Type B pancreatic cell (in vitro differentiated cells): ENCODE measurements around the gene PSD2. TPM values are rescaled to one million over a fixed set of nuclear protein-coding genes. Genes with fewer than 3 reads are reported as not detected.

Experiments
- DNase-seq: peaks from one replicate; pipeline ENCODE4 v3.0.0; 2021; ENCODE audit warnings: mixed read lengths; ENCODE audit not compliant: unreplicated experiment; ENCODE audit errors: extremely low spot score
- H3K27ac Mint-ChIP-seq: 2 replicates; pipeline ENCODE4 v1.8.0; 2021; ENCODE audit warnings: mild to moderate bottlenecking, mixed read lengths
- H3K27me3 Mint-ChIP-seq: 2 replicates; pipeline ENCODE4 v1.8.0; 2021; ENCODE audit warnings: mixed read lengths
- H3K36me3 Mint-ChIP-seq: 2 replicates; pipeline ENCODE4 v1.8.0; 2021; ENCODE audit warnings: mixed read lengths
- H3K4me1 Mint-ChIP-seq: one replicate; pipeline ENCODE4 v1.8.0; 2021; ENCODE audit warnings: mixed read lengths; ENCODE audit not compliant: unreplicated experiment
- H3K4me3 Mint-ChIP-seq: 2 replicates; pipeline ENCODE4 v1.8.0; 2021; ENCODE audit warnings: mild to moderate bottlenecking, mixed read lengths
- H3K9me3 Mint-ChIP-seq: 2 replicates; pipeline ENCODE4 v1.8.0; 2021; ENCODE audit warnings: mixed read lengths
- CTCF ChIP-seq: fragments of 200-600 bp; sonication (generic); conservative IDR thresholded peaks from 2 replicates; pipeline ENCODE4 v1.5.0; 2021; ENCODE audit warnings: antibody characterized with exemption, mild to moderate bottlenecking
- total RNA-seq: library from RNA; stranded (reverse); gene quantifications from 2 replicates; pipeline ENCODE4 v1.2.1, GENCODE V29; 2021; ENCODE audit warnings: low replicate concordance

The PSD2 gene
- total RNA-seq, 1 donor from 2014 or later, result 0.27 TPM

DNA sequence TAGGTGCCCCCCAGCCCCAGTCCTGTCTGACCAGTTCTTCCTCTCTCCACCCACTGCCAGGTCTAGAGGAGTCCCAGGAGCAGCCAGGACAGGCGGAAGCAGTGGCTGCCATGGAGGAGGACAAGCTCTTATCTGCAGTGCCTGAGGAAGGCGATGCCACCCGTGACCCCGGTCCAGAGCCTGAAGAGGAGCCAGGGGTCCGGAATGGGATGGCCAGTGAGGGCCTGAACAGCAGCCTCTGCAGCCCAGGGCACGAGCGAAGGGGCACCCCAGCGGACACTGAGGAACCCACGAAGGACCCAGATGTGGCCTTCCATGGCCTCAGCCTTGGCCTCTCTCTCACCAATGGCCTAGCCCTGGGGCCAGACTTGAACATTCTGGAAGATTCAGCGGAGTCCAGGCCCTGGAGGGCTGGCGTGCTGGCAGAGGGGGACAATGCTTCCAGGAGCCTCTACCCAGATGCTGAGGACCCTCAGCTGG lies 13.8 kb downstream of the PSD2 start:
- TF ChIP-seq CTCF, result no peak
- no peaks in the 10 kb centered on the region for H3K36me3 Mint-ChIP-seq
- H3K4me1 Mint-ChIP-seq, result no peaks in the 10 kb centered on the region
- DNase-seq, result no peak
- H3K4me3 Mint-ChIP-seq, result no peak overlapping the region
- no peaks in the 10 kb centered on the region for H3K9me3 Mint-ChIP-seq
- H3K27ac Mint-ChIP-seq, result no peak overlapping the region
- peaks cover 49% of the 10 kb centered on the region for H3K27me3 Mint-ChIP-seq

- H3K36me3 Mint-ChIP-seq, result no peaks in the 10 kb centered on the region
- no peak overlapping the region for H3K27ac Mint-ChIP-seq
- no peak overlapping the region for H3K4me3 Mint-ChIP-seq
- peaks cover 41% of the 10 kb centered on the region for H3K27me3 Mint-ChIP-seq
- no peak for DNase-seq
- no peak for TF ChIP-seq CTCF
- H3K9me3 Mint-ChIP-seq, result no peaks in the 10 kb centered on the region
- H3K4me1 Mint-ChIP-seq, result no peaks in the 10 kb centered on the region
These were observed 15.0 kb downstream of the PSD2 start for GRCh38 chr5:139810341-139811273.

- peaks cover 39% of the 10 kb centered on the region for H3K27me3 Mint-ChIP-seq
- H3K9me3 Mint-ChIP-seq, result no peaks in the 10 kb centered on the region
- no peaks in the 10 kb centered on the region for H3K4me1 Mint-ChIP-seq
- no peak overlapping the region for H3K27ac Mint-ChIP-seq
- TF ChIP-seq CTCF, result no peak
- no peak overlapping the region for H3K4me3 Mint-ChIP-seq
- DNase-seq, result no peak
- H3K36me3 Mint-ChIP-seq, result no peaks in the 10 kb centered on the region
These were observed 15.6 kb downstream of the PSD2 start for GRCh38 chr5:139811274-139811607.

DNA sequence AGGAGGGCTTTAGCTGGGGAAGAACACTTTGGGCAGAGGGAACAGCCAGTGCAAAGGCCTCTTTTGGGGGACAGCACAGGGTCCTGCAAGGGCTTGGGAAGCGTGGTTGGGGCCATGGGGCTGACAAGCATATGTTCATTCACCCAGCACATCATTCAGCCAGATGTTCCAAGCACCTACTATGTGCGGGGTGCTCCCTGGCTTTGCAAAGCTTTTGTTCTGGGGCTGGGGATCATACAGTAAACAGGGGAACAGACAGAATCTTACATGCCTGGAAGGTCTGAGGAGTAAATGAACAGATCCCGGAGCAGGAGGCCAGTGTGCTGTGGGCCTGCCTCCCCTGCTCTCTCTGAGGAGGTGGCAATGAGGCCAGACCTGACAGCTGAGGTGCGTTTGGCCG lies 16.7 kb downstream of the PSD2 start:
- no peak for TF ChIP-seq CTCF
- no peaks in the 10 kb centered on the region for H3K4me1 Mint-ChIP-seq
- no peak overlapping the region for H3K4me3 Mint-ChIP-seq
- H3K36me3 Mint-ChIP-seq, result no peaks in the 10 kb centered on the region
- no peaks in the 10 kb centered on the region for H3K9me3 Mint-ChIP-seq
- DNase-seq, result no peak
- H3K27me3 Mint-ChIP-seq, result peaks cover 40% of the 10 kb centered on the region
- no peak overlapping the region for H3K27ac Mint-ChIP-seq

DNA sequence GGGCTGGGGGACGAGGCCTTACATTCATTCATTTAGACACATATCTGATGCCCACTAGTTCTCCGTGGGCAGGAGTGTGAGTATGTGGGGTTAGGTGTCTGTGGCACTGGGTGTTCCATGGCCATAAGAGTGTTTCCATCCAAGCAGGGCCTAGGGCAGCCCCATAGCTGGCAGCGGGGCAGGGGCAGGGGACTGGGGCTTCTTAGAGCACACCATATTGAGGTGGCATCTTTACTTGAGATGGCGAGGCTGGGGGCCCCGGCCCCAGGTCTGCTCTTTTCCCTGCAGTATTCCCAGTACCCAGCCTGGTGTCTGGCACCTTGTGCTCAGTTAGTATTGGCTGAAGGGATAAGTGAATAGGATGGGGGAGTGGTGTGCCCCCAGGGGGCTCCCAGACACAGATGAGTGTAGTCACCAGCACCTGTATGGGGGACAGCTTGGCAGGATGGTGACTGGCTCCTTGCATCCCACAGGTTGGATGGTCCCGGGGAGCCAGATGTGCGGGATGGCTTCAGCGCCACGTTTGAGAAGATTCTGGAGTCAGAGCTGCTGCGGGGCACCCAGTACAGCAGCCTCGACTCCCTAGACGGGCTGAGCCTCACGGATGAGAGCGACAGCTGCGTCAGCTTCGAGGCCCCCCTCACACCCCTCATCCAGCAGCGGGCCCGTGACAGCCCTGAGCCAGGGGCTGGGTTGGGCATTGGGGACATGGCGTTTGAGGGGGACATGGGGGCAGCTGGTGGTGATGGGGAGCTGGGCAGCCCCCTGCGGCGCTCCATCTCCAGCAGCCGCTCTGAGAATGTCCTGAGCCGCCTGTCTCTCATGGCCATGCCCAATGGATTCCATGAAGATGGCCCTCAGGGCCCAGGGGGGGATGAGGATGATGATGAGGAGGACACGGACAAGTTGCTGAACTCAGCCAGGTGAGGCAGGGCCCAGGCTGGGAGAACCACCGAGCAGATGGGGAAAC lies 17.5 kb downstream of the PSD2 start:
- Mint-ChIP-seq H3K4me1 (no peaks in the 10 kb centered on the region), H3K4me3 (no peak overlapping the region), H3K27me3 (peaks cover 39% of the 10 kb centered on the region), H3K36me3 (no peaks in the 10 kb centered on the region), H3K27ac (no peak overlapping the region), H3K9me3 (no peaks in the 10 kb centered on the region)
- no peak for DNase-seq
- no peak for TF ChIP-seq CTCF
